HAP-1 (cell line): Measurements from ENCODE around the gene CCDC112.
"Not testable (repeated sequence)": the region's sequence is repeated elsewhere in the genome, so short reads cannot be mapped to it uniquely, and the experiment has no call there.

Source experiments
- DNase-seq, 2 experiments: peaks; one replicate each; pipeline ENCODE4 v3.0.0-alpha.2; 2016 to 2020; ENCODE audit warnings: low spot score in 2 of 2
- H3K27me3 ChIP-seq: fragments of 250-450 bp; sonication (Bioruptor Pico); 2 replicates; pipeline ENCODE4 v1.5.1; 2020; ENCODE audit warnings: low read depth, mild to moderate bottlenecking, moderate library complexity
- H3K36me3 ChIP-seq: fragments of 250-450 bp; sonication (Bioruptor Pico); replicated peaks from 2 replicates; pipeline ENCODE4 v1.5.1; 2020; ENCODE audit warnings: mild to moderate bottlenecking
- H3K4me1 ChIP-seq: fragments of 250-450 bp; sonication (Bioruptor Pico); 2 replicates; pipeline ENCODE4 v1.5.1; 2020; ENCODE audit warnings: mild to moderate bottlenecking
- H3K4me3 ChIP-seq: fragments of 250-450 bp; sonication (Bioruptor Pico); 2 replicates; pipeline ENCODE4 v1.5.1; 2020; ENCODE audit warnings: mild to moderate bottlenecking, moderate library complexity
- H3K9me3 ChIP-seq: fragments of 250-450 bp; sonication (Bioruptor Pico); 2 replicates; pipeline ENCODE4 v1.5.1; 2020; ENCODE audit warnings: mild to moderate bottlenecking, moderate library complexity
- in situ Hi-C: fragments of 300-500 bp; cut with MboI; formaldehyde crosslinking; loops from 3 replicates; pipeline ENCODE4 v1.14.3; 2020; ENCODE audit warnings: low sequenced_read_pairs, inconsistent platforms, mixed read lengths

Gene CCDC112

GRCh38 chr5:115267617-115268016 lies 28.8 kb downstream of the CCDC112 start:
- in situ Hi-C loops, result no loop called here
- H3K4me3 ChIP-seq, result no peak overlapping the region
- 0 out of 2 replicates have a peak, but pooled peaks cover 4% of the 10 kb centered on the region for H3K36me3 ChIP-seq
- peaks cover 4% of the 10 kb centered on the region for H3K4me1 ChIP-seq
- no peaks in the 10 kb centered on the region for H3K27me3 ChIP-seq
- no peaks in the 10 kb centered on the region for H3K9me3 ChIP-seq
- DNase-seq, result no peak

- Histone ChIP-seq H3K36me3 (0 out of 2 replicates have a peak, but pooled peaks cover 4% of the 10 kb centered on the region), H3K4me3 (no peak overlapping the region), H3K27me3 (no peaks in the 10 kb centered on the region), H3K9me3 (no peaks in the 10 kb centered on the region), H3K4me1 (peaks cover 15% of the 10 kb centered on the region)
- in situ Hi-C loops, result no loop called here
- DNase-seq, result no peak
These were observed 31.2 kb downstream of the CCDC112 start for GRCh38 chr5:115265220-115265619.

GRCh38 chr5:115264786-115265185 lies 31.7 kb downstream of the CCDC112 start:
- peaks cover 15% of the 10 kb centered on the region for H3K4me1 ChIP-seq
- no peaks in the 10 kb centered on the region for H3K27me3 ChIP-seq
- H3K9me3 ChIP-seq, result no peaks in the 10 kb centered on the region
- 0 out of 2 replicates have a peak, but pooled peaks cover 4% of the 10 kb centered on the region for H3K36me3 ChIP-seq
- DNase-seq, result no peak
- H3K4me3 ChIP-seq, result no peak overlapping the region
- in situ Hi-C loops, result no loop called here

- in situ Hi-C loops, result no loop called here
- Histone ChIP-seq H3K9me3 (no peaks in the 10 kb centered on the region), H3K36me3 (0 out of 2 replicates have a peak, but pooled peaks cover 4% of the 10 kb centered on the region), H3K27me3 (no peaks in the 10 kb centered on the region), H3K4me3 (peak overlapping the region; percentile 77), H3K4me1 (peaks cover 15% of the 10 kb centered on the region)
- DNase-seq, result no peak
These were observed 33.4 kb downstream of the CCDC112 start for GRCh38 chr5:115263078-115263380.

GRCh38 chr5:115262321-115263077 lies 34.0 kb downstream of the CCDC112 start, which contains the start of gene PGGT1B:
TSS of gene PGGT1B (minus strand) at chr5:115262877. CDS start at chr5:115262851, 26 bp downstream.
- peaks cover 15% of the 10 kb centered on the region for H3K4me1 ChIP-seq
- no peaks in the 10 kb centered on the region for H3K36me3 ChIP-seq
- H3K9me3 ChIP-seq, result no peaks in the 10 kb centered on the region
- peak within 1 kb of the TSS; percentile 77 for H3K4me3 ChIP-seq
- in situ Hi-C loops, result no loop called here
- H3K27me3 ChIP-seq, result no peaks in the 10 kb centered on the region
- peak; percentile 75 to 86 for DNase-seq

- Histone ChIP-seq H3K4me1 (peaks cover 15% of the 10 kb centered on the region), H3K27me3 (no peaks in the 10 kb centered on the region), H3K9me3 (no peaks in the 10 kb centered on the region), H3K4me3 (peak overlapping the region; percentile 77), H3K36me3 (no peaks in the 10 kb centered on the region)
- DNase-seq, result peak in 1 of 2 experiments; percentile 11
- in situ Hi-C loops, result no loop called here
These were observed 34.5 kb downstream of the CCDC112 start for GRCh38 chr5:115262011-115262320.

- H3K27me3 ChIP-seq, result no peaks in the 10 kb centered on the region
These were observed 36.2 kb downstream of the CCDC112 start for GRCh38 chr5:115260248-115260647.

GRCh38 chr5:115257981-115258380 lies 38.5 kb downstream of the CCDC112 start:
- no peak for DNase-seq
- Histone ChIP-seq H3K4me1 (peaks cover 23% of the 10 kb centered on the region), H3K27me3 (no peaks in the 10 kb centered on the region), H3K36me3 (no peaks in the 10 kb centered on the region), H3K9me3 (no peaks in the 10 kb centered on the region), H3K4me3 (no peak overlapping the region)
- in situ Hi-C loops, result no loop called here

More at GRCh38 chr5:115260248-115260647, 36.2 kb downstream of the CCDC112 start:
- Histone ChIP-seq H3K4me3 (no peak overlapping the region), H3K36me3 (no peaks in the 10 kb centered on the region), H3K9me3 (no peaks in the 10 kb centered on the region), H3K4me1 (peaks cover 18% of the 10 kb centered on the region)
- DNase-seq, result no peak
- in situ Hi-C loops, result no loop called here

- H3K4me1 ChIP-seq, in situ Hi-C loops, H3K27me3 ChIP-seq, H3K36me3 ChIP-seq, DNase-seq, H3K9me3 ChIP-seq, H3K4me3 ChIP-seq: not testable (repeated sequence)
These were observed 47.1 kb downstream of the CCDC112 start for GRCh38 chr5:115249379-115249778.

- H3K4me1 ChIP-seq, result no peaks in the 10 kb centered on the region
- no peaks in the 10 kb centered on the region for H3K9me3 ChIP-seq
- in situ Hi-C loops, result no loop called here
- H3K27me3 ChIP-seq, result no peaks in the 10 kb centered on the region
- H3K36me3 ChIP-seq, result no peaks in the 10 kb centered on the region
- peak in 1 of 2 experiments; percentile 61 for DNase-seq
- H3K4me3 ChIP-seq, result no peak overlapping the region
These were observed 50.0 kb downstream of the CCDC112 start for GRCh38 chr5:115246361-115246991.

GRCh38 chr5:115243412-115243811 lies 53.0 kb downstream of the CCDC112 start:
- H3K36me3 ChIP-seq, result peaks cover 3% of the 10 kb centered on the region
- no peaks in the 10 kb centered on the region for H3K9me3 ChIP-seq
- H3K4me3 ChIP-seq, result no peak overlapping the region
- in situ Hi-C loops, result loop anchor here (5.0 kb wide), 1 partner anchor 146 kb away; no protein-coding TSS in a partner anchor
- H3K27me3 ChIP-seq, result no peaks in the 10 kb centered on the region
- DNase-seq, result no peak
- H3K4me1 ChIP-seq, result no peaks in the 10 kb centered on the region

- in situ Hi-C loops, result loop anchor here (5.0 kb wide), 1 partner anchor 145 kb away; no protein-coding TSS in a partner anchor
- Histone ChIP-seq H3K4me1 (no peaks in the 10 kb centered on the region), H3K9me3 (no peaks in the 10 kb centered on the region), H3K27me3 (no peaks in the 10 kb centered on the region), H3K4me3 (no peak overlapping the region), H3K36me3 (peaks cover 3% of the 10 kb centered on the region)
- DNase-seq, result no peak
These were observed 54.4 kb downstream of the CCDC112 start for GRCh38 chr5:115241881-115242642.

- Histone ChIP-seq H3K36me3 (peaks cover 3% of the 10 kb centered on the region), H3K4me3 (no peak overlapping the region), H3K9me3 (no peaks in the 10 kb centered on the region), H3K4me1 (no peaks in the 10 kb centered on the region), H3K27me3 (no peaks in the 10 kb centered on the region)
- DNase-seq, result no peak
- in situ Hi-C loops, result no loop called here
These were observed 59.4 kb downstream of the CCDC112 start for GRCh38 chr5:115237066-115237465.

- H3K4me3 ChIP-seq, result no peak overlapping the region
- peaks cover 3% of the 10 kb centered on the region for H3K36me3 ChIP-seq
- in situ Hi-C loops, result no loop called here
These were observed 59.9 kb downstream of the CCDC112 start for GRCh38 chr5:115236599-115236998.

More at GRCh38 chr5:115236599-115236998, 59.9 kb downstream of the CCDC112 start:
- DNase-seq, result no peak
- Histone ChIP-seq H3K4me1 (no peaks in the 10 kb centered on the region), H3K9me3 (no peaks in the 10 kb centered on the region), H3K27me3 (no peaks in the 10 kb centered on the region)
